SK-N-SH (cell line): Measurements from ENCODE around the gene TTC23. TPM values are rescaled to one million over a fixed set of nuclear protein-coding genes. Genes with fewer than 3 reads are reported as not detected.

Experiments
- CTCF ChIA-PET: fragments of 300-600, 350-600 bp; formaldehyde crosslinking; extraction: SDS; loops from one replicate; lab custom pipeline; 2021; lab: Yijun Ruan, JAX
- POLR2A ChIA-PET: fragments of 350-600 bp; sonication (Branson Sonifier 250); formaldehyde crosslinking; extraction: SDS; loops from one replicate; lab custom pipeline; 2020; ENCODE audit warnings: antibody characterized with exemption, inconsistent platforms; lab: Yijun Ruan, JAX
- DNase-seq: peaks from one replicate; pipeline ENCODE4 v3.0.0; 2012
- H2AFZ ChIP-seq: fragments of 200-600 bp; sonication (generic); 2 replicates; pipeline ENCODE4 v1.8.1; 2016; ENCODE audit warnings: antibody characterized with exemption, mild to moderate bottlenecking, low read depth
- H3F3A ChIP-seq: fragments of 200-600 bp; sonication (generic); replicated peaks from 2 replicates; pipeline ENCODE3; 2016; ENCODE audit warnings: antibody characterized with exemption, mild to moderate bottlenecking; ENCODE audit not compliant: insufficient read depth
- H3K27ac ChIP-seq, 2 experiments: fragments of 200-500 bp in 1 of 2; fragments of 200-600 bp in 1 of 2; sonication (Bioruptor generic) in 1 of 2; sonication (generic), shearing (Covaris generic) in 1 of 2; 2 replicates each; pipeline versions ENCODE4 v1.5.1 to v1.6.1; 2014 to 2016; ENCODE audit warnings: low read depth in 2 of 2, inconsistent platforms in 1 of 2, low read length in 1 of 2, mild to moderate bottlenecking in 1 of 2, mixed read lengths in 1 of 2
- H3K27me3 ChIP-seq: fragments of 200-600 bp; sonication (generic), shearing (Covaris generic); 2 replicates; pipeline ENCODE4 v1.6.1; 2016; ENCODE audit warnings: mixed run types; ENCODE audit not compliant: insufficient read depth
- H3K36me3 ChIP-seq, 2 experiments: fragments of 200-500 bp in 1 of 2; fragments of 200-600 bp in 1 of 2; sonication (Bioruptor generic) in 1 of 2; sonication (generic) in 1 of 2; replicated peaks in 1 of 2; 2 replicates each; pipeline versions ENCODE3 to v1.5.1; 2014 to 2016; ENCODE audit warnings: low read length in 1 of 2, mild to moderate bottlenecking in 1 of 2; ENCODE audit not compliant: insufficient read depth in 2 of 2, control insufficient read depth in 1 of 2
- H3K4me1 ChIP-seq, 2 experiments: fragments of 200-500 bp in 1 of 2; fragments of 200-600 bp in 1 of 2; sonication (Bioruptor generic) in 1 of 2; sonication (generic), shearing (Covaris generic) in 1 of 2; 2 replicates each; pipeline versions ENCODE4 v1.5.1 to v1.6.1; 2014 to 2016; ENCODE audit warnings: low read depth in 1 of 2, low read length in 1 of 2, mixed run types in 1 of 2; ENCODE audit not compliant: insufficient read depth in 2 of 2, control insufficient read depth in 1 of 2
- H3K4me2 ChIP-seq: fragments of 200-600 bp; sonication (generic), shearing (Covaris generic); 2 replicates; pipeline ENCODE4 v1.6.1; 2017; ENCODE audit warnings: mixed run types
- H3K4me3 ChIP-seq, 2 experiments: fragments of 200-500 bp in 1 of 2; fragments of 200-600 bp in 1 of 2; sonication (Bioruptor generic) in 1 of 2; sonication (generic), shearing (Covaris generic) in 1 of 2; 2 replicates each; pipeline versions ENCODE4 v1.5.1 to v1.8.1; 2014 to 2016; ENCODE audit warnings: low read depth in 2 of 2, inconsistent platforms in 1 of 2, low read length in 1 of 2, mild to moderate bottlenecking in 1 of 2, mixed read lengths in 1 of 2, moderate library complexity in 1 of 2
- H3K79me2 ChIP-seq: fragments of 200-600 bp; sonication (generic); 2 replicates; pipeline ENCODE4 v1.8.1; 2017; ENCODE audit warnings: mild to moderate bottlenecking; ENCODE audit not compliant: insufficient read depth
- H3K9ac ChIP-seq: fragments of 200-600 bp; sonication (generic); 2 replicates; pipeline ENCODE4 v1.6.1; 2017; ENCODE audit warnings: mixed run types
- H3K9me2 ChIP-seq: fragments of 200-600 bp; sonication (generic); 2 replicates; pipeline ENCODE4 v1.6.1; 2017; ENCODE audit warnings: mixed run types
- H3K9me3 ChIP-seq: fragments of 200-600 bp; sonication (generic); 2 replicates; pipeline ENCODE4 v1.6.1; 2017; ENCODE audit warnings: mixed run types, mild to moderate bottlenecking, moderate library complexity
- H4K20me1 ChIP-seq: fragments of 200-600 bp; sonication (generic); 2 replicates; pipeline ENCODE4 v1.6.1; 2017; ENCODE audit warnings: mild to moderate bottlenecking, mixed run types; ENCODE audit not compliant: insufficient read depth
- CHD2 ChIP-seq: fragments of 150-350 bp; IDR thresholded peaks from 2 replicates; pipeline ENCODE4 v1.6.1; 2018; ENCODE audit warnings: low read length; ENCODE audit not compliant: partially characterized antibody
- EZH2phosphoT487 ChIP-seq: fragments of 200-600 bp; sonication (generic); IDR thresholded peaks from 2 replicates; pipeline ENCODE4 v1.6.1; 2017; ENCODE audit warnings: low read depth, mixed run types, mild to moderate bottlenecking, antibody characterized with exemption, moderate library complexity, borderline replicate concordance
- JUND ChIP-seq: IDR thresholded peaks from 2 replicates; pipeline ENCODE4 v1.4.0; 2012
- MEF2A ChIP-seq: IDR thresholded peaks from 2 replicates; pipeline ENCODE4 v1.4.0; 2012; ENCODE audit warnings: low read depth, borderline replicate concordance
- NFIC ChIP-seq: IDR thresholded peaks from 2 replicates; pipeline ENCODE4 v1.4.0; 2012; ENCODE audit warnings: borderline replicate concordance
- NRF1 ChIP-seq: IDR thresholded peaks from 2 replicates; pipeline ENCODE4 v1.6.1; 2012; ENCODE audit warnings: low read depth, mild to moderate bottlenecking, low read length
- RAD21 ChIP-seq: IDR thresholded peaks from 2 replicates; pipeline ENCODE4 v1.6.1; 2012; ENCODE audit warnings: mild to moderate bottlenecking, low read length
- RFX5 ChIP-seq: IDR thresholded peaks from 2 replicates; pipeline ENCODE4 v1.6.1; 2012; ENCODE audit warnings: mild to moderate bottlenecking, improper control_type of control experiment, low read length
- RXRA ChIP-seq: IDR thresholded peaks from 2 replicates; pipeline ENCODE4 v1.4.0; 2012; ENCODE audit warnings: low read depth, mild to moderate bottlenecking, borderline replicate concordance
- SIN3A ChIP-seq: IDR thresholded peaks from 2 replicates; pipeline ENCODE4 v1.6.1; 2012; ENCODE audit warnings: low read depth, mild to moderate bottlenecking, low read length, moderate library complexity, borderline replicate concordance
- SMC3 ChIP-seq: IDR thresholded peaks from 2 replicates; pipeline ENCODE4 v1.6.1; 2012; ENCODE audit warnings: low read depth, low read length, improper control_type of control experiment
- TAF1 ChIP-seq: IDR thresholded peaks from 2 replicates; pipeline ENCODE4 v1.6.1; 2012; ENCODE audit warnings: low read depth, mild to moderate bottlenecking, low read length, moderate library complexity, borderline replicate concordance
- WGBS: methylation state at CpG from one replicate; pipeline ENCODE4 v1.1.6; 2017; ENCODE audit warnings: low lambda C conversion rate; 5-methylcytosine and 5-hydroxymethylcytosine counted together
- polyA plus RNA-seq, 3 experiments: library from polyadenylated mRNA; depleted of rRNA; stranded (reverse); fragments of >200 nt; gene quantifications; 2 replicates each; pipeline ENCODE4 v1.2.3, GENCODE V29; 2012
- TF ChIP-seq, protein P1 (sequence below): fragments of 200-600 bp; sonication (generic); IDR thresholded peaks from 2 replicates; pipeline ENCODE4 v1.6.1; 2017; ENCODE audit warnings: antibody characterized with exemption, mild to moderate bottlenecking, moderate library complexity
- TF ChIP-seq, protein P2 (sequence below): fragments of 150-350 bp; IDR thresholded peaks from 2 replicates; pipeline ENCODE4 v1.6.1; 2017; ENCODE audit warnings: antibody characterized with exemption, low read length, low read depth, borderline replicate concordance
- TF ChIP-seq, protein P3 (sequence below): fragments of 150-350 bp; IDR thresholded peaks from 2 replicates; pipeline ENCODE4 v1.6.1; 2016; ENCODE audit warnings: mild to moderate bottlenecking, low read depth, low read length
- TF ChIP-seq, protein P4 (sequence below): IDR thresholded peaks from 2 replicates; pipeline ENCODE4 v1.6.1; 2012; ENCODE audit warnings: mild to moderate bottlenecking, low read depth, low read length, moderate library complexity

The TTC23 gene
- polyA plus RNA-seq, 1 of the 3 experiments (the other 2 are of a cell fraction): 0.79 TPM

DNA sequence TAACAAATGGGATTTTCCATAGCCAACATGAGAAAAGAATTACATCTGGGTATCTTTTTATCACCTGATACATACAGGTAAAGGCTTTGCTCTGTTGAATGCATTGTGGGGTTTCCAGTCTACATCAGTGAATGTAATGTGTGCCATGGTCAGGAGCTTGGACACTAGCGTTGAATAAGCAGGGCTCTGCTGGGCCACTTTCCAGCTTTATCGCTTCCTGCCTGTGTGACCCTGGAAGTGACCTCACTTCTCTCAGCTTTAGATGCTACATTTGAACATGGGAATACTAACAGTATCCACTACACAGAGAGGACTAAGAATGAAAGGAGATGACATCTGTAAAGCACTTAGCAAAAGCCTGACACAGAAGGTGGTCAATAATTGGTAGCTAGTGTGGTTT lies 40.1 kb downstream of the TTC23 start:
- no peak overlapping the region for H3K27ac ChIP-seq
- no peak overlapping the region for H3K4me2 ChIP-seq
- H3K9ac ChIP-seq: no peak overlapping the region
- POLR2A ChIA-PET: no interaction called here
- H3K27me3 ChIP-seq: no peaks in the 10 kb centered on the region
- CTCF ChIA-PET: interaction anchor here (1.3 to 5.3 kb wide), 5 partner anchors 15 to 109 kb away, joined by 3 to 63 read pairs (median 6); partner anchors contain the start of gene SYNM
- H3F3A ChIP-seq: peaks cover 24% of the 10 kb centered on the region
- H3K9me2 ChIP-seq: no peaks in the 10 kb centered on the region
- no peaks in the 10 kb centered on the region for H4K20me1 ChIP-seq
- H2AFZ ChIP-seq: no peak overlapping the region
- H3K4me1 ChIP-seq: peaks cover 0 to 6% of the 10 kb centered on the region in 2 experiments; a peak in 1 of 4 replicates
- H3K9me3 ChIP-seq: 0 out of 2 replicates have a peak, but pooled peaks cover 5% of the 10 kb centered on the region
- no peak overlapping the region for H3K4me3 ChIP-seq
- no peak for DNase-seq
- 90% methylated on average over 2 of the region's 2 CpGs for WGBS
- H3K79me2 ChIP-seq: no peaks in the 10 kb centered on the region
- TF ChIP-seq TAF1: no peak
- no peak for TF ChIP-seq RXRA
- TF ChIP-seq NRF1: no peak
- TF ChIP-seq SIN3A: no peak
- no peak for TF ChIP-seq RFX5
- TF ChIP-seq NFIC: no peak
- TF ChIP-seq, protein P1, sequence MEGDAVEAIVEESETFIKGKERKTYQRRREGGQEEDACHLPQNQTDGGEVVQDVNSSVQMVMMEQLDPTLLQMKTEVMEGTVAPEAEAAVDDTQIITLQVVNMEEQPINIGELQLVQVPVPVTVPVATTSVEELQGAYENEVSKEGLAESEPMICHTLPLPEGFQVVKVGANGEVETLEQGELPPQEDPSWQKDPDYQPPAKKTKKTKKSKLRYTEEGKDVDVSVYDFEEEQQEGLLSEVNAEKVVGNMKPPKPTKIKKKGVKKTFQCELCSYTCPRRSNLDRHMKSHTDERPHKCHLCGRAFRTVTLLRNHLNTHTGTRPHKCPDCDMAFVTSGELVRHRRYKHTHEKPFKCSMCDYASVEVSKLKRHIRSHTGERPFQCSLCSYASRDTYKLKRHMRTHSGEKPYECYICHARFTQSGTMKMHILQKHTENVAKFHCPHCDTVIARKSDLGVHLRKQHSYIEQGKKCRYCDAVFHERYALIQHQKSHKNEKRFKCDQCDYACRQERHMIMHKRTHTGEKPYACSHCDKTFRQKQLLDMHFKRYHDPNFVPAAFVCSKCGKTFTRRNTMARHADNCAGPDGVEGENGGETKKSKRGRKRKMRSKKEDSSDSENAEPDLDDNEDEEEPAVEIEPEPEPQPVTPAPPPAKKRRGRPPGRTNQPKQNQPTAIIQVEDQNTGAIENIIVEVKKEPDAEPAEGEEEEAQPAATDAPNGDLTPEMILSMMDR: no peak
- no peak for TF ChIP-seq MEF2A
- TF ChIP-seq, protein P2, sequence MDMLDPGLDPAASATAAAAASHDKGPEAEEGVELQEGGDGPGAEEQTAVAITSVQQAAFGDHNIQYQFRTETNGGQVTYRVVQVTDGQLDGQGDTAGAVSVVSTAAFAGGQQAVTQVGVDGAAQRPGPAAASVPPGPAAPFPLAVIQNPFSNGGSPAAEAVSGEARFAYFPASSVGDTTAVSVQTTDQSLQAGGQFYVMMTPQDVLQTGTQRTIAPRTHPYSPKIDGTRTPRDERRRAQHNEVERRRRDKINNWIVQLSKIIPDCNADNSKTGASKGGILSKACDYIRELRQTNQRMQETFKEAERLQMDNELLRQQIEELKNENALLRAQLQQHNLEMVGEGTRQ: no peak
- TF ChIP-seq EZH2phosphoT487: no peak
- TF ChIP-seq, protein P3, sequence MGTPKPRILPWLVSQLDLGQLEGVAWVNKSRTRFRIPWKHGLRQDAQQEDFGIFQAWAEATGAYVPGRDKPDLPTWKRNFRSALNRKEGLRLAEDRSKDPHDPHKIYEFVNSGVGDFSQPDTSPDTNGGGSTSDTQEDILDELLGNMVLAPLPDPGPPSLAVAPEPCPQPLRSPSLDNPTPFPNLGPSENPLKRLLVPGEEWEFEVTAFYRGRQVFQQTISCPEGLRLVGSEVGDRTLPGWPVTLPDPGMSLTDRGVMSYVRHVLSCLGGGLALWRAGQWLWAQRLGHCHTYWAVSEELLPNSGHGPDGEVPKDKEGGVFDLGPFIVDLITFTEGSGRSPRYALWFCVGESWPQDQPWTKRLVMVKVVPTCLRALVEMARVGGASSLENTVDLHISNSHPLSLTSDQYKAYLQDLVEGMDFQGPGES: no peak
- no peak for TF ChIP-seq CHD2
- TF ChIP-seq, protein P4, sequence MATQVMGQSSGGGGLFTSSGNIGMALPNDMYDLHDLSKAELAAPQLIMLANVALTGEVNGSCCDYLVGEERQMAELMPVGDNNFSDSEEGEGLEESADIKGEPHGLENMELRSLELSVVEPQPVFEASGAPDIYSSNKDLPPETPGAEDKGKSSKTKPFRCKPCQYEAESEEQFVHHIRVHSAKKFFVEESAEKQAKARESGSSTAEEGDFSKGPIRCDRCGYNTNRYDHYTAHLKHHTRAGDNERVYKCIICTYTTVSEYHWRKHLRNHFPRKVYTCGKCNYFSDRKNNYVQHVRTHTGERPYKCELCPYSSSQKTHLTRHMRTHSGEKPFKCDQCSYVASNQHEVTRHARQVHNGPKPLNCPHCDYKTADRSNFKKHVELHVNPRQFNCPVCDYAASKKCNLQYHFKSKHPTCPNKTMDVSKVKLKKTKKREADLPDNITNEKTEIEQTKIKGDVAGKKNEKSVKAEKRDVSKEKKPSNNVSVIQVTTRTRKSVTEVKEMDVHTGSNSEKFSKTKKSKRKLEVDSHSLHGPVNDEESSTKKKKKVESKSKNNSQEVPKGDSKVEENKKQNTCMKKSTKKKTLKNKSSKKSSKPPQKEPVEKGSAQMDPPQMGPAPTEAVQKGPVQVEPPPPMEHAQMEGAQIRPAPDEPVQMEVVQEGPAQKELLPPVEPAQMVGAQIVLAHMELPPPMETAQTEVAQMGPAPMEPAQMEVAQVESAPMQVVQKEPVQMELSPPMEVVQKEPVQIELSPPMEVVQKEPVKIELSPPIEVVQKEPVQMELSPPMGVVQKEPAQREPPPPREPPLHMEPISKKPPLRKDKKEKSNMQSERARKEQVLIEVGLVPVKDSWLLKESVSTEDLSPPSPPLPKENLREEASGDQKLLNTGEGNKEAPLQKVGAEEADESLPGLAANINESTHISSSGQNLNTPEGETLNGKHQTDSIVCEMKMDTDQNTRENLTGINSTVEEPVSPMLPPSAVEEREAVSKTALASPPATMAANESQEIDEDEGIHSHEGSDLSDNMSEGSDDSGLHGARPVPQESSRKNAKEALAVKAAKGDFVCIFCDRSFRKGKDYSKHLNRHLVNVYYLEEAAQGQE: no peak
- TF ChIP-seq SMC3: no peak
- no peak for TF ChIP-seq RAD21
- TF ChIP-seq JUND: no peak
- TF ChIP-seq, all 33 proteins: peak for 0
- peaks cover 0 to 5% of the 10 kb centered on the region in 2 experiments for H3K36me3 ChIP-seq
